IMR-90 (cell line): ENCODE measurements around the gene HMG20A. TPM values are rescaled to one million over a fixed set of nuclear protein-coding genes. Genes with fewer than 3 reads are reported as not detected.

Experiments
- ATAC-seq: fragments of 200-7000 bp; cut with Tn5 transposase; 2 replicates; pipeline ENCODE4 v1.9.1; 2020; ENCODE audit warnings: low read depth, mild to moderate bottlenecking, moderate library complexity
- BruUV-seq: library from RNA; stranded (reverse); fragments of 400-500 nt; replicated peaks from 2 replicates; lab custom pipeline; 2021; lab: Mats Ljungman, UMichigan
- CTCF ChIA-PET: fragments of 300-600 bp; formaldehyde crosslinking; extraction: SDS; loops from one replicate; lab custom pipeline; 2021; ENCODE audit warnings: antibody characterized with exemption; lab: Yijun Ruan, JAX
- POLR2A ChIA-PET: fragments of 300-600 bp; sonication (Branson Sonifier 250); formaldehyde crosslinking; loops from one replicate; lab custom pipeline; 2022; ENCODE audit warnings: antibody characterized with exemption; ENCODE audit not compliant: unreplicated experiment; lab: Charles Lee
- DNase-seq: peaks from one replicate; pipeline ENCODE4 v3.0.0; 2013
- H2AFZ ChIP-seq: replicated peaks from 2 replicates; pipeline ENCODE3; 2013; ENCODE audit warnings: low read length, mild to moderate bottlenecking; ENCODE audit not compliant: poor library complexity
- H2AK5ac ChIP-seq: 2 replicates; pipeline ENCODE4 v1.6.1; 2013; ENCODE audit warnings: low read depth, low read length, inconsistent platforms
- H2AK9ac ChIP-seq: replicated peaks from 2 replicates; pipeline ENCODE3; 2013; ENCODE audit warnings: mild to moderate bottlenecking, low read depth, low read length, moderate library complexity; ENCODE audit not compliant: poor library complexity
- H2BK120ac ChIP-seq: 2 replicates; pipeline ENCODE4 v1.6.1; 2013; ENCODE audit warnings: low read depth, low read length, inconsistent platforms
- H2BK15ac ChIP-seq: 3 replicates; pipeline ENCODE4 v1.6.1; 2013; ENCODE audit warnings: low read depth, low read length, inconsistent platforms
- H2BK20ac ChIP-seq: 2 replicates; pipeline ENCODE4 v1.6.1; 2013; ENCODE audit warnings: low read depth, mild to moderate bottlenecking, inconsistent platforms, low read length, moderate library complexity
- H2BK5ac ChIP-seq: 2 replicates; pipeline ENCODE4 v1.6.1; 2013; ENCODE audit warnings: mild to moderate bottlenecking, low read depth, low read length, inconsistent platforms; ENCODE audit not compliant: poor library complexity, severe bottlenecking
- H3K14ac ChIP-seq: replicated peaks from 2 replicates; pipeline ENCODE4 v1.6.1; 2013; ENCODE audit warnings: low read depth, low read length, inconsistent platforms
- H3K18ac ChIP-seq: 2 replicates; pipeline ENCODE4 v1.6.1; 2013; ENCODE audit warnings: low read depth, low read length, control low read depth
- H3K23ac ChIP-seq: 2 replicates; pipeline ENCODE4 v1.6.1; 2013; ENCODE audit warnings: low read depth, low read length, inconsistent platforms
- H3K27ac ChIP-seq: 2 replicates; pipeline ENCODE4 v1.5.1; 2013; ENCODE audit warnings: mild to moderate bottlenecking, control low read depth, low read length; ENCODE audit not compliant: insufficient read depth
- H3K27me3 ChIP-seq: 2 replicates; pipeline ENCODE4 v1.6.1; 2013; ENCODE audit warnings: low read length; ENCODE audit not compliant: control insufficient read depth, insufficient read depth
- H3K36me3 ChIP-seq: 2 replicates; pipeline ENCODE4 v1.6.1; 2013; ENCODE audit warnings: low read length, mixed read lengths; ENCODE audit not compliant: control insufficient read depth, insufficient read depth
- H3K4ac ChIP-seq: 2 replicates; pipeline ENCODE4 v1.6.1; 2013; ENCODE audit warnings: low read depth, low read length, inconsistent platforms
- H3K4me1 ChIP-seq: 2 replicates; pipeline ENCODE4 v1.6.1; 2013; ENCODE audit warnings: low read length, mixed read lengths; ENCODE audit not compliant: control insufficient read depth, insufficient read depth
- H3K4me2 ChIP-seq: 2 replicates; pipeline ENCODE4 v1.6.1; 2013; ENCODE audit warnings: low read depth, mild to moderate bottlenecking, control low read depth, low read length, moderate library complexity
- H3K4me3 ChIP-seq: 2 replicates; pipeline ENCODE4 v1.5.1; 2013; ENCODE audit warnings: low read depth, mild to moderate bottlenecking, control low read depth, low read length, moderate library complexity; ENCODE audit not compliant: insufficient read depth
- H3K56ac ChIP-seq: 2 replicates; pipeline ENCODE4 v1.6.1; 2013; ENCODE audit warnings: low read length, inconsistent platforms; ENCODE audit not compliant: insufficient read depth; ENCODE audit errors: extremely low read depth
- H3K79me1 ChIP-seq, 2 experiments: 2 replicates each; pipeline ENCODE4 v1.6.1; 2013; ENCODE audit warnings: low read length in 2 of 2, inconsistent platforms in 1 of 2, low read depth in 1 of 2
- H3K9ac ChIP-seq: 2 replicates; pipeline ENCODE4 v1.6.1; 2013; ENCODE audit warnings: low read depth, low read length, control low read depth
- H3K9me1 ChIP-seq: 2 replicates; pipeline ENCODE4 v1.6.1; 2013; ENCODE audit warnings: low read length, inconsistent platforms; ENCODE audit not compliant: insufficient read depth
- H3K9me3 ChIP-seq: 2 replicates; pipeline ENCODE4 v1.6.1; 2013; ENCODE audit warnings: low read length; ENCODE audit not compliant: control insufficient read depth, insufficient read depth
- H4K20me1 ChIP-seq: 2 replicates; pipeline ENCODE4 v1.6.1; 2013; ENCODE audit warnings: low read length, inconsistent platforms; ENCODE audit not compliant: insufficient read depth
- H4K5ac ChIP-seq: 2 replicates; pipeline ENCODE4 v1.6.1; 2013; ENCODE audit warnings: mild to moderate bottlenecking, low read depth, low read length, control low read depth
- H4K8ac ChIP-seq, 2 experiments: 2 replicates each; pipeline ENCODE4 v1.6.1; 2013; ENCODE audit warnings: low read depth in 2 of 2, low read length in 2 of 2, control low read depth in 1 of 2, inconsistent platforms in 1 of 2
- H4K91ac ChIP-seq: 2 replicates; pipeline ENCODE4 v1.6.1; 2013; ENCODE audit warnings: low read depth, low read length, inconsistent platforms; ENCODE audit not compliant: insufficient read depth
- BHLHE40 ChIP-seq: fragments of 150-350 bp; IDR thresholded peaks from 2 replicates; pipeline ENCODE4 v1.6.1; 2016; ENCODE audit warnings: mild to moderate bottlenecking, low read depth, low read length
- CEBPB ChIP-seq: IDR thresholded peaks from 2 replicates; pipeline ENCODE4 v1.6.1; 2012; ENCODE audit warnings: low read depth, low read length, improper control_type of control experiment
- CHD1 ChIP-seq: IDR thresholded peaks from 2 replicates; pipeline ENCODE4 v1.6.1; 2012; ENCODE audit warnings: low read depth, low read length, improper control_type of control experiment
- CTCF ChIP-seq: conservative IDR thresholded peaks from 2 replicates; pipeline ENCODE4 v1.5.1; 2012; ENCODE audit warnings: mild to moderate bottlenecking, low read depth, low read length, improper control_type of control experiment
- ELK1 ChIP-seq: fragments of 150-350 bp; IDR thresholded peaks from 2 replicates; pipeline ENCODE4 v1.6.1; 2016; ENCODE audit warnings: low read depth, mild to moderate bottlenecking, low read length, moderate library complexity, borderline replicate concordance
- FOS ChIP-seq: fragments of 150-350 bp; IDR thresholded peaks from 2 replicates; pipeline ENCODE4 v1.6.1; 2016; ENCODE audit warnings: low read depth, low read length
- MAFK ChIP-seq: IDR thresholded peaks from 2 replicates; pipeline ENCODE4 v1.6.1; 2012; ENCODE audit warnings: low read depth, low read length, improper control_type of control experiment
- MAZ ChIP-seq: IDR thresholded peaks from 2 replicates; pipeline ENCODE4 v1.6.1; 2012; ENCODE audit warnings: low read depth, mild to moderate bottlenecking, low read length, improper control_type of control experiment, moderate library complexity, borderline replicate concordance
- NFE2L2 ChIP-seq: fragments of 150-350 bp; IDR thresholded peaks from 2 replicates; pipeline ENCODE4 v1.6.1; 2016; ENCODE audit warnings: low read depth, mild to moderate bottlenecking, low read length
- POLR2A ChIP-seq: IDR thresholded peaks from 2 replicates; pipeline ENCODE4 v1.6.1; 2012; ENCODE audit warnings: mild to moderate bottlenecking, low read depth, low read length
- RAD21 ChIP-seq: IDR thresholded peaks from 2 replicates; pipeline ENCODE4 v1.6.1; 2012; ENCODE audit warnings: low read length, improper control_type of control experiment
- RCOR1 ChIP-seq: IDR thresholded peaks from 2 replicates; pipeline ENCODE4 v1.6.1; 2012; ENCODE audit warnings: mild to moderate bottlenecking, low read length, improper control_type of control experiment; ENCODE audit not compliant: insufficient replicate concordance
- RFX5 ChIP-seq: IDR thresholded peaks from 2 replicates; pipeline ENCODE4 v1.8.0; 2012; ENCODE audit warnings: low read depth, mild to moderate bottlenecking, low read length, moderate library complexity
- SMC3 ChIP-seq: fragments of 150-350 bp; IDR thresholded peaks from 2 replicates; pipeline ENCODE4 v1.6.1; 2016; ENCODE audit warnings: low read depth, mild to moderate bottlenecking, antibody characterized with exemption, low read length, moderate library complexity
- USF2 ChIP-seq: fragments of 150-350 bp; IDR thresholded peaks from 2 replicates; pipeline ENCODE4 v1.6.1; 2017; ENCODE audit warnings: mild to moderate bottlenecking, antibody characterized with exemption, low read length, low read depth
- WGBS, 2 experiments: methylation state at CpG; one replicate each; pipeline versions ENCODE4 v1.1.5 to v1.1.7; 2013; ENCODE audit warnings: missing lambda C conversion rate in 2 of 2; ENCODE audit not compliant: insufficient read length in 1 of 2; ENCODE audit errors: extremely low coverage in 2 of 2; 5-methylcytosine and 5-hydroxymethylcytosine counted together
- dilution Hi-C: fragments of 300-500 bp; cut with HindIII; formaldehyde crosslinking; loops from one replicate; pipeline ENCODE4 v1.14.3; 2018; ENCODE audit warnings: low sequenced_read_pairs; ENCODE audit not compliant: unreplicated experiment
- in situ Hi-C: fragments of 300-500 bp; cut with MboI; formaldehyde crosslinking; loops from 3 replicates; pipeline ENCODE4 v1.14.3; 2019; ENCODE audit warnings: low sequenced_read_pairs, inconsistent platforms, mixed read lengths
- intact Hi-C: fragments of 100-400 bp; cut with micrococcal nuclease; formaldehyde crosslinking; loops from 2 replicates; pipeline ENCODE4 v1.10.0; 2022
- polyA plus RNA-seq, 3 experiments: library from polyadenylated mRNA; depleted of rRNA; stranded (reverse); fragments of >200 nt; gene quantifications; 2 replicates each; pipeline ENCODE4 v1.2.3, GENCODE V29; 2012; ENCODE audit warnings: low replicate concordance in 1 of 3
- total RNA-seq: library from RNA; depleted of rRNA; stranded (reverse); fragments of >200 nt; gene quantifications from 2 replicates; pipeline ENCODE4 v1.2.3, GENCODE V29; 2012

HMG20A gene
- total and polyA plus RNA-seq, 2 of the 4 experiments (the other 2 are of a cell fraction), result 22.3 to 25.3 TPM

GRCh38 chr15:77371850-77372563 is 48.7 kb upstream of the HMG20A start:
- Histone ChIP-seq H2BK5ac (no peak overlapping the region), H3K56ac (no peak overlapping the region), H4K5ac (no peak overlapping the region), H3K18ac (no peak overlapping the region), H2AK5ac (no peak overlapping the region), H3K27me3 (no peaks in the 10 kb centered on the region), H2BK15ac (no peak overlapping the region), H3K79me1 (peaks cover 29 to 71% of the 10 kb centered on the region in 2 experiments), H2BK20ac (no peak overlapping the region), H3K36me3 (no peaks in the 10 kb centered on the region), H3K4ac (no peak overlapping the region), H3K23ac (no peak overlapping the region), H2BK120ac (no peak overlapping the region), H2AFZ (no peak overlapping the region), H4K8ac (no peak overlapping the region), H3K4me3 (no peak overlapping the region), H3K27ac (no peak overlapping the region), H4K91ac (no peak overlapping the region), H3K9me3 (no peaks in the 10 kb centered on the region), H3K4me1 (no peaks in the 10 kb centered on the region), H3K14ac (no peak overlapping the region), H4K20me1 (peaks cover 76% of the 10 kb centered on the region), H3K9me1 (peaks cover 4% of the 10 kb centered on the region; the same call in 1 of the 2 replicates), H3K4me2 (no peak overlapping the region), H3K9ac (no peak overlapping the region), H2AK9ac (no peak overlapping the region)
- in situ Hi-C loops (no loop called here), intact Hi-C loops (no loop called here), dilution Hi-C loops (no loop called here)
- WGBS, 2 experiments, result no CpG with 5 or more reads among the region's 5 CpGs
- no TSS peak for BruUV-seq
- DNase-seq, result no peak
- POLR2A ChIA-PET, result interaction anchor here (0.6 kb wide), 1 partner anchor 18 kb away, joined by 3 read pairs; no protein-coding TSS in a partner anchor
- no peak for ATAC-seq
- CTCF ChIA-PET, result no interaction called here
- TF ChIP-seq CEBPB, result no peak
- no peak for TF ChIP-seq ELK1
- TF ChIP-seq NFE2L2, result no peak
- no peak for TF ChIP-seq CTCF
- no peak for TF ChIP-seq CHD1
- TF ChIP-seq SMC3, result no peak
- TF ChIP-seq FOS, result no peak
- TF ChIP-seq MAZ, result no peak
- no peak for TF ChIP-seq BHLHE40
- TF ChIP-seq RAD21, result no peak
- TF ChIP-seq MAFK, result no peak
- no peak for TF ChIP-seq RFX5
- TF ChIP-seq POLR2A, result no peak
- no peak for TF ChIP-seq RCOR1
- no peak for TF ChIP-seq USF2
